Type B pancreatic cell (in vitro differentiated cells): ENCODE data around the gene MORC2. TPM values are rescaled to one million over a fixed set of nuclear protein-coding genes. Genes with fewer than 3 reads are reported as not detected.

Experiments
- DNase-seq: peaks from one replicate; pipeline ENCODE4 v3.0.0; 2021; ENCODE audit warnings: mixed read lengths; ENCODE audit not compliant: unreplicated experiment; ENCODE audit errors: extremely low spot score
- H3K27ac Mint-ChIP-seq: 2 replicates; pipeline ENCODE4 v1.8.0; 2021; ENCODE audit warnings: mild to moderate bottlenecking, mixed read lengths
- H3K27me3 Mint-ChIP-seq: 2 replicates; pipeline ENCODE4 v1.8.0; 2021; ENCODE audit warnings: mixed read lengths
- H3K36me3 Mint-ChIP-seq: 2 replicates; pipeline ENCODE4 v1.8.0; 2021; ENCODE audit warnings: mixed read lengths
- H3K4me1 Mint-ChIP-seq: one replicate; pipeline ENCODE4 v1.8.0; 2021; ENCODE audit warnings: mixed read lengths; ENCODE audit not compliant: unreplicated experiment
- H3K4me3 Mint-ChIP-seq: 2 replicates; pipeline ENCODE4 v1.8.0; 2021; ENCODE audit warnings: mild to moderate bottlenecking, mixed read lengths
- H3K9me3 Mint-ChIP-seq: 2 replicates; pipeline ENCODE4 v1.8.0; 2021; ENCODE audit warnings: mixed read lengths
- total RNA-seq: library from RNA; stranded (reverse); gene quantifications from 2 replicates; pipeline ENCODE4 v1.2.1, GENCODE V29; 2021; ENCODE audit warnings: low replicate concordance
- TF ChIP-seq, protein P1 (sequence below): fragments of 200-600 bp; sonication (generic); conservative IDR thresholded peaks from 2 replicates; pipeline ENCODE4 v1.5.0; 2021; ENCODE audit warnings: antibody characterized with exemption, mild to moderate bottlenecking

The MORC2 gene
- total RNA-seq, 1 donor from 2014 or later, result 48.1 TPM

- Mint-ChIP-seq H3K27ac (no peak overlapping the region), H3K4me1 (no peaks in the 10 kb centered on the region), H3K4me3 (no peak overlapping the region), H3K9me3 (no peaks in the 10 kb centered on the region), H3K36me3 (peaks cover 31% of the 10 kb centered on the region), H3K27me3 (no peaks in the 10 kb centered on the region)
- TF ChIP-seq, protein P1, sequence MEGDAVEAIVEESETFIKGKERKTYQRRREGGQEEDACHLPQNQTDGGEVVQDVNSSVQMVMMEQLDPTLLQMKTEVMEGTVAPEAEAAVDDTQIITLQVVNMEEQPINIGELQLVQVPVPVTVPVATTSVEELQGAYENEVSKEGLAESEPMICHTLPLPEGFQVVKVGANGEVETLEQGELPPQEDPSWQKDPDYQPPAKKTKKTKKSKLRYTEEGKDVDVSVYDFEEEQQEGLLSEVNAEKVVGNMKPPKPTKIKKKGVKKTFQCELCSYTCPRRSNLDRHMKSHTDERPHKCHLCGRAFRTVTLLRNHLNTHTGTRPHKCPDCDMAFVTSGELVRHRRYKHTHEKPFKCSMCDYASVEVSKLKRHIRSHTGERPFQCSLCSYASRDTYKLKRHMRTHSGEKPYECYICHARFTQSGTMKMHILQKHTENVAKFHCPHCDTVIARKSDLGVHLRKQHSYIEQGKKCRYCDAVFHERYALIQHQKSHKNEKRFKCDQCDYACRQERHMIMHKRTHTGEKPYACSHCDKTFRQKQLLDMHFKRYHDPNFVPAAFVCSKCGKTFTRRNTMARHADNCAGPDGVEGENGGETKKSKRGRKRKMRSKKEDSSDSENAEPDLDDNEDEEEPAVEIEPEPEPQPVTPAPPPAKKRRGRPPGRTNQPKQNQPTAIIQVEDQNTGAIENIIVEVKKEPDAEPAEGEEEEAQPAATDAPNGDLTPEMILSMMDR, result no peak
- DNase-seq, result no peak
Measured at GRCh38 chr22:30933457-30933856, 35.1 kb downstream of the MORC2 start.

DNA sequence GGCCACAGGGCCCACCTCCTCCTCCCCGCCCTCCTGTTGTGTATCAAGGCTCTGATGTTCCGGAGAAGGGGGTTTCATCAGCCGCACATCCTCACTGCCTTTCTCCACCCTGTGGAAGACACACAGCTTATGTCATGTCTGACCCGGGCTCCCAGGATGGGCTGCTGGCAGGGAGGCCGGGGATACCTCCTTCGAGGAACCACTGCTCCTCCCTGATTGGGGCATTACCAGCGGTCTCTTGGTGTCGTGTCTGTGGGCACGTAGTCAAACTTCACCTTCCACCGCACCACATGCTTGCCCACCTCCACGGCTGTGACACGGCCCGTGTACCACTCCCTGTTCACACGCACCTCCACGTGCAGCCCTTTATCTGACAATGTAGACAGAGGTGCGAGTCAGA lies 35.9 kb downstream of the MORC2 start:
- DNase-seq, result no peak
- Mint-ChIP-seq H3K4me1 (no peaks in the 10 kb centered on the region), H3K36me3 (peaks cover 30% of the 10 kb centered on the region), H3K9me3 (no peaks in the 10 kb centered on the region), H3K27ac (no peak overlapping the region), H3K4me3 (no peak overlapping the region), H3K27me3 (no peaks in the 10 kb centered on the region)
- TF ChIP-seq, protein P1, result no peak

GRCh38 chr22:30931541-30932300 lies 36.9 kb downstream of the MORC2 start:
- Mint-ChIP-seq H3K4me1 (no peaks in the 10 kb centered on the region), H3K9me3 (no peaks in the 10 kb centered on the region), H3K36me3 (peaks cover 39% of the 10 kb centered on the region), H3K27me3 (no peaks in the 10 kb centered on the region), H3K4me3 (no peak overlapping the region), H3K27ac (peak overlapping the region; percentile 28)
- TF ChIP-seq, protein P1, result no peak
- DNase-seq, result no peak

- TF ChIP-seq, protein P1, result no peak
- Mint-ChIP-seq H3K4me1 (no peaks in the 10 kb centered on the region), H3K27ac (no peak overlapping the region), H3K36me3 (peaks cover 40% of the 10 kb centered on the region), H3K9me3 (no peaks in the 10 kb centered on the region), H3K27me3 (no peaks in the 10 kb centered on the region), H3K4me3 (no peak overlapping the region)
- no peak for DNase-seq
Measured at GRCh38 chr22:30930228-30930627, 38.3 kb downstream of the MORC2 start.

DNA sequence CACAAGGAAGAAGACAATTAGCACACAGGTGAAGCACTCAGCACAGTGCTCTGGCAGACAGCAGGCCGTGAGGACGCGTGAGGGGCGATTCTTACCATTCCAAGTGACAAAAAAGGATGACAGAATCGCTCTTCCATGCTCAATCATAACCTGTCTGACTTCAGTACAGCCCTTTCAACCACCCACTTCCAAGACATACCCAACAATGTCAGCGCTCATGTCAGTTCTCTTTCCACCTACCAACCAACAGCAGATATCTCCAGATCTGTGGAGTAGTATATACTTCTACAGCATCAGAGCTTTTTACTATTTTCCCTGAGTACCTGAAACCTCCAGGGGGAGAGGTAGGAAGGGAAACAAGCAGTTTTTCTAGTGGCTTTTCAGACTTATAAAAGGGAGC lies 40.2 kb downstream of the MORC2 start:
- H3K27me3 Mint-ChIP-seq, result no peaks in the 10 kb centered on the region
- no peak overlapping the region for H3K27ac Mint-ChIP-seq
- no peak for DNase-seq
- H3K4me1 Mint-ChIP-seq, result no peaks in the 10 kb centered on the region
- TF ChIP-seq, protein P1, result no peak
- peaks cover 35% of the 10 kb centered on the region for H3K36me3 Mint-ChIP-seq
- H3K4me3 Mint-ChIP-seq, result no peak overlapping the region
- no peaks in the 10 kb centered on the region for H3K9me3 Mint-ChIP-seq
